ENCODE measurements around the gene LHX4.
A peak's percentile ranks its signal among the peaks of the same experiment; 100 is the strongest.

The LHX4 gene

DNA sequence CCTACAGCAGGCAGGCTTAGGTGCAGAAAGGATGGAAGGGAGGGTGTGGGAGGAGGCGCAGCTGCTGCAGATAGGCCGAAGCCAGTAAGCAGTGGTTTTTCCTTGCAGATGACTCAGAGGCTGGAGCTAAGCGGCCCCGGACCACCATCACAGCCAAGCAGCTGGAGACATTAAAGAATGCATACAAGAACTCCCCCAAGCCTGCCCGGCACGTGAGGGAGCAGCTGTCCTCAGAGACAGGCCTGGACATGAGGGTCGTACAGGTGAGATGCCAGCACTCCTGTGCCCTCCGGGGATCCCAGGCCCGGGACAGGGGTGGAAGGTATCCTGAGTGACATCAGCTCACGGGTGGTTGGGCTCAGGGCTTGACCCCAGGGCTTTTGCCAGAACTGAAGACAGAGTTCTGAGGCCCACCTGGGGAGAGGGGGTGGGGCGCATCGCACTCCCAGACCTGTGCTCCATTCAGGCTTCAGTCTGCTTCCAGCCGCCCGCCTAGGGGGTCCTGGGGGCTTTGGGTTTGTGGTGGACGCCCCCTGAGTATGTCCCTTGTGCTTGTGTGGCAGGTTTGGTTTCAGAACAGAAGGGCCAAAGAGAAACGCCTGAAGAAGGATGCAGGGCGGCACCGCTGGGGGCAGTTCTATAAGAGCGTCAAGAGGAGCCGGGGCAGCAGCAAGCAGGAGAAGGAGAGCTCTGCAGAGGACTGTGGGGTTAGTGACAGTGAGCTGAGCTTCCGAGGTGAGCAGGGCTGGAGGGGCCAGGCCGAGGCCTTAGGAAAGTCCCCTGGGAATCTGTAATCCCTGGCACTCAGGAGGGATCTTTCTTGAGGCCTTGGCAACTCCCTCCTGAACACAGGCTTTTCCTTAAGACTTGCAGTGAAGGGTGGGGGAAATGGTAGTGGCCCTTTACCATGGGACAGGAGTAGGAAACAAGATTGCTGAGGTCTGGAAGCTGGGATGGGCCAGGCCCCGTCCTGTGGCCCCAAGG lies 41.5 kb downstream of the LHX4 start:
- DNase-seq (ENCODE audit: low spot score), result no peak

DNA sequence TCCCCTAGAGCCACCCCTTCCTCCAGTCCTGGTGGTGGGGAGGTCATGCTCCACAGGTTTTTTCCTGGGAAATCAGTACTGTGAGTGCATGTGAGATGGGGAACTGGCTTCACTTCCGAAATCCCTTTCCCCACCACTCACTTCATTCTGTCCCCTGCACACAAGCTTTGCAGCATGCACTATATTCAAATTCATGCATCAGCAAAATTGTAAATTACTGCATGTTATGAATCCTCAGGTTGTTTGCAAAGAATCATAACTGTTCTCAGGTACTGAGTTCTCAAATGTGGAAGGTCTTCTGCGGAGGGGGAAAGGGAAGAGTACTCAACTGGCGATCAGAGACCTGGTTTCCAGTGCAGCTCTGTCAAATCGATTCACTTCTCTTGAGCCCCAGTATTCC lies 42.3 kb downstream of the LHX4 start:
- no peak for DNase-seq (ENCODE audit: low spot score)

DNA sequence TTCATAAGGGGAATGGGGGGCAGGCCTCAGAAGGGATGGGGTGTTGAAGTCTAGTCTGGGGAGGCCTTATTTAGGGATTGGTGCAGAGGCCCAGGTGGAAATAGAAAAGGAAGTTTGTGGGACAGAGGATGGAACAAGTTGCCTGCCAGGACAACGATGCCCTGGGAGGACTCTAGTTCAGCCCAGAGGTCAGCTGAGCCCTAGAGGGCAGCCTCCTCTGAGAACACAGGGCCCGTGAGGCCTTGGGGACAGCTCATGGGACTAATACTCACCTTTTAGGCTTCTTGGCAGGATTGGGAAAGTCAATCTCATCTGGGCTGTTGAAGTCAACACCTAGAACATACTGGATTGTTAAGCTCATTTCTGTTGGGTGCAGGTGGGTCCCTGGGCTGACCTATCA lies 43.0 kb downstream of the LHX4 start:
- DNase-seq (ENCODE audit: low spot score), result no peak

DNA sequence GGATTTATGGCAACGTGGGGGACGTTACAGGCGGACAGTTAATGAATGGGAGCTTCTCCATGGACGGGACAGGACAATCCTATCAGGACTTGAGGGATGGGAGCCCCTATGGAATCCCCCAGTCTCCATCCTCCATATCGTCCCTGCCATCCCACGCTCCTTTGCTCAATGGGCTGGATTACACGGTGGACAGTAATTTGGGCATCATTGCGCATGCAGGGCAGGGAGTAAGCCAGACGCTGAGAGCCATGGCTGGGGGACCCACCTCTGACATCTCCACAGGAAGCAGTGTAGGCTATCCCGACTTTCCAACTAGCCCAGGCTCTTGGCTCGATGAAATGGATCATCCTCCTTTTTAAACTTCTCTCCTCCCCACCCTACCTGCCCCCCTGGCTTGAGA lies 44.2 kb downstream of the LHX4 start:
- no peak for DNase-seq (ENCODE audit: low spot score)

DNA sequence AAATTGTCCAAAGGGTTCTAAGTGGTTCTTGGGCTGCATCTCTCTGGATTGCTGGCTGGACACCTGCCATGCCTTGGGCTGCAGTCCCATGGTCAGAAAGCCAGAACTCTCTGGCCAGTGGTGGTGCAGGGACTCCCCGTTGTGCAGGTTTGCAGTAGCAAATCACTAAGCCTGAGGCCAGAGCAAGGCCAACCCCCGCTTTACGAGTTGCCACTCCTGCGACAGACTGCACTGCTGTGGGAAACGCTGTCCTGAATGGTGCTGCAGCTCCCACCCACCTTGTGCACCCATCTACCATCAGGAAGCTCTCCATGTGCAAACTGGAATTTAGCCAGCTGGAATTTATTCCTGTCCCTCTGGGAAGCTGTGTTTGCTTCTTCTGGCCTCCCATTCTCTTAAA lies 45.7 kb downstream of the LHX4 start:
- DNase-seq (ENCODE audit: low spot score), result no peak

DNA sequence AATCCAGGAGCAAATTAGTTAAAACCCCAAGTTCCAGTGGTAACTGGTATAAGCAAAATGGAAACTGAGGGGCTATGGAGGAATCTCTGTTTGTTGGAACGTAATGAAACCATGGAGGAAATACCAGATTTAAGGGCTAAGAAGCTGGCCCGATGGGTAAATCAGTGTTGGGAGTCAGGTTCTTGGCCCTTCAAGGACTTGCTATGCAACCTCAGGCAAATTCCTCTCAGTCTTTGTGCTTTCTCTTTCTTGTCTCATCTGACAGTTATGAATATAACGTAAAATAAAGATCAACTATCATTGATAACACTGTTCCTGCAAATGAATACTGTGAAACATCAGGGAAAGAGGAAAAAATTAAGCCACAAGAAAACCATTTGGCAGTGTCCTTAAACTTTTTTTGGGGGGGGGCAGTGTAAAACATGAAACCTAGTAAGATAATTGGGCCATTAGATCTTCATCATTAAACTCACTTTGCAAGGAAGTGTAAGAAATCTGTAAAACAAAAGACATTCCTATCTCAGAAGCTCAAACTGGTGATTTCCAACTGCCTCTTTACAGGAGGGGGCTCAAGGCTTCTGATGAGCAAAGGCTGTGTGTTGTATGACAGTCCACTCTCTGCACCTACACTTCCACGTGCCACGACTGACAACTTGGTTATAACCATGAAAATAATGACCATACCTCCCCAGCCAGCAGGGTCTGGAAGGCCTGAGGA lies 47.6 kb downstream of the LHX4 start:
- no peak for DNase-seq (ENCODE audit: low spot score)

DNA sequence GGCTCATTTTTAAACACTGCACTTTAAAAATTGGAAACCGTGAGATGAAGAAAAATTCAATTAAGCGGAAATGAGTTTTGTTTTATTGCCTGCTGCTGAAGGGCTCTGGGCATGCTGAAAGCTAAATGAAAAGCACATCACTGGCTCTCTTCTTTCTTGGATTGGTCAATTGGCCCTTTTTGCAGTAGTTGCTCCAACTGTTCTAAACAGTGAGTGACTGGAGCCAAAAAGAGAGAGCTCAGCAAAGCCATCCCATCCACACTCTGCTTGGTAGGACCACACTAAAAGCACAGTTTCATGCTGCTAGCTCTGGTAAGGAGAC lies 48.1 kb downstream of the LHX4 start:
- DNase-seq (ENCODE audit: low spot score), result no peak

DNA sequence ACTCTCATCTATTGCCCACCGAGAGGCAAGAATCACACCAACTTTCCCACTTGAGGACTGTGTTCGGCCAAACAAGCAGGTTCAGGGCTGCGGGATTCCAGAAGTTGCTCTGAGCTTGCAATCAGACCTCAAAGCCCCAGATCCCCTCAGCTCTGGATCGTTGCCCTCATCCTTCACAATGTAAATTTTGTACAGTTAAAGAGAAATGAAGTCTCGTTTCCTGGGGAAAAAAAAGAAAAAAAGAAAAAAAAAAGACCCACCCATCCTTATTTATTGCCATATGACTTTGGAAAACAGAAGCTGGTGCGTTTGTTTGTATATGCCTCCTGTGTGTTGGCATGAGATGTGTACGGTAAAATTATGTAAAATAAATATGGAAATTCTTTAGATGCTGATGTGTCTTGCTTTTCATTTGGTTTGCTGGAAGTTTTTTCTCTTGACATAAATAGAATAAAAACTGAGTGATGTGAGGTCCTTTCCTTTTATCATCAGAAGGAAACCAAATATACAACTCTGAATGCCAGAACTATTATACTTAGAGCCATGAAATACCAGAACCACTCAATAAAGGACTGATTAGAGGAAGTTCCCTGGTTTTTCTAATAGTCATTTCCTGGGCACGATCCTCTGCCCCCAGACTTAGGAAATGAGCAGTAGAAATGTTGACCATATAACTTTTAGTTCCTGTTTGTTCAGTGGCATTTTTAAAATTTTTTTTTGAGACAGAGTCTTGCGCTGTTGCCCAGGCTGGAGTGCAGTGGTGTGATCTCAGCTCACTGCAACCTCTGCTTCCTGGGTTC lies 48.7 kb downstream of the LHX4 start:
- peak; percentile 55 for DNase-seq (ENCODE audit: low spot score)

DNA sequence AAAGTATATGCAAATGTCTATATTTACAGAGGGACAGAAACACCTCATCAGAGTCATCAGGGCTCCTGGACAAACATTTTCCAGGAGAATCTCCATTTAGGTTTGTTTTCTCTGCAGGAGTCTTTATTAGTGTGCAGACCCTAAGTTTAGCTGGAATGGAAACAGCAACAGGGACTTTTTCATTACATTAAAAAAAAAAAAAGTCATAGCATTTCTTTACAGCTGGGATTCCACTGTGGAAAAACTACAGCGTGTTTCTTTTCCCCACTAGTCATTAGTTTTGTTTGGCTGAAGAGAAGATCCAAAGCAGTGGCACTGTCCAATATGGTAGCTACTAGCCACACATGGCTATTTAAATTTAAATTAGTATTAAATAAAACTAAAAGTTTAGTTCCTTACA lies 49.6 kb downstream of the LHX4 start:
- no peak for DNase-seq (ENCODE audit: low spot score)

DNA sequence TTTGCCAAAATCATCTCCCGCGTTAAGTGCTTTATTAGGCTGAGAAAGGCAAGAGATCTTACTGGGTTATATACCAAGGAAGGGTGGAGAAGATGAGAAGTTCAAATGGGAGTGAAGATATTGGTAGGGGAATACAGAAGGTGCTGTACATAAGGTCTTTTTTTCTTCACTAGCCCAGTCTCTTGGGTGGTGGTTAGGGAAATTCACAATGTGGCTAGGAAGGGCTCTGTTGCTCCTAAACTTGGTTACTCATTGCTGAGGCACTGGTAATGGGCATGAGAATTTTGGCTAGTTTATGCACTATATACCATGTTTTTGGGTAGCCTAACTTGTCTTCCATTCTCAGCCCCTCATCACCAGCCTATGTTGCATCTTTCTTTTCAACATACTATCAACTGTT lies 50.6 kb downstream of the LHX4 start:
- no peak for DNase-seq (ENCODE audit: low spot score)

DNA sequence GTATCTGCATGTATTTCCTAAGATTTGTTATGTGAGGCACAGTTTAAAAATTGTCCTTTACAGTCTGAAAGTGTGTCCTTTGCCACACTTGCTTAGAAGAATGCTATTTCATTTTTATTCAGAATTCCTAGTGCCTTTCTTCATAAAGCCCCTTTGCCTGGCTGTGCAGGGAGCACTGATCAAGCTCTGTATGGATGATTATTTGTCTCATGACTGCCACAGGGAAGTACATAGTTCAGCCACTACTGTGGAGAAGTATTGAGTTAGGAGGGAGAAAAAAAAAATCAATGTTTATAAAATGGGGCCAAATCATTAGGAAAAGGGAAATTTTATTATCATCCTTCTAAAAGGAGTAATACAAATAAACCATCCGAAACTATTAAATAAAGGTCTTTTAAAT lies 51.4 kb downstream of the LHX4 start:
- DNase-seq (ENCODE audit: low spot score), result no peak

DNA sequence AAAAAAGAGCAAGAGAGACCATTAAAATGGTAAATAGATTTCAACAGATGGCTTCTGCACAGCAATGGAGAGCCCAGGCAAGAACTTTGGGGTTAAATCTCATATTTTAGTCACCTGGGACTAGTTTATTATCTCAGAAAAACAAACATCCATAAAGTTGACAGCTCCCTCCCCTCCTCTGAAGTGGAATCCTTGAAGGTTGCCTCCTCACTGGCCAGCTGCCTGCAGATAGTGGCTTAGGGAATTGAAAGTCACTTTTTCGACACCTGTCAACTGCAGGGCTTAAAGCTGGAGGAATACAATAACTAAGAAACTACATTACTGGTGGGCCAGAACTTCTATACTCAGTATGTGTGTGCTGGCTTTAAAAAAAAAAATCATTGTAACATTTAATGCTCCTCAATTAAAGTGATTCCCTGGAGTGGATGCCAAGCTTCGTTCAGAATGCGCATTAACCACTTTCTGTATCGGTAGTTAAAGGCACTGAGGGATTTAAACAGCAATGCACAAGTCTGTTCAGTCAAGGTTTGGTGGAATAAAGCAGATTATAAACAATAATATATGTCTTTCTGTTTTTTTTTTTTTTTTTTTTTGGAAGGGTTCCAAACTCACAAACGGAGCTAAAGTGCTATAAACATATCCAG lies 52.5 kb downstream of the LHX4 start:
- no peak for DNase-seq (ENCODE audit: low spot score)

DNA sequence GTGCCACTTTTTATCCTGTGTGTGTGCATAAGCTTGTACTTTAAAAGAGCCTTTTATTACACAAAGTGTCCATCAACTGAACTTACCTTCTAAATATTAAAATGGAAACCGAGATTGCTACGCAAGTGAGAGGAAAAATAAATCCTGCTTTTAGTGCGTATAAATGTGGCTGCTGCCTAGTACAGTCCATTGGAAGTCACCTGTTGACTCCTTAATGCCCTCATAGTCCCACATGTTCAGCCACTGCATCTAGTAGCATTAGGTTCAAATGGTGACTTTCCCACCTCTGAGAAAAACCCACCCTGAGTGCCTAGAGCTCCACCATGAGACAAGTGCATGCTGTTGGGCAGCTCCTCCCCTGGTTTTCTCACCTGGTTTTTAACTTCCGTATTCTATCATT lies 53.0 kb downstream of the LHX4 start:
- no peak for DNase-seq (ENCODE audit: low spot score)

DNA sequence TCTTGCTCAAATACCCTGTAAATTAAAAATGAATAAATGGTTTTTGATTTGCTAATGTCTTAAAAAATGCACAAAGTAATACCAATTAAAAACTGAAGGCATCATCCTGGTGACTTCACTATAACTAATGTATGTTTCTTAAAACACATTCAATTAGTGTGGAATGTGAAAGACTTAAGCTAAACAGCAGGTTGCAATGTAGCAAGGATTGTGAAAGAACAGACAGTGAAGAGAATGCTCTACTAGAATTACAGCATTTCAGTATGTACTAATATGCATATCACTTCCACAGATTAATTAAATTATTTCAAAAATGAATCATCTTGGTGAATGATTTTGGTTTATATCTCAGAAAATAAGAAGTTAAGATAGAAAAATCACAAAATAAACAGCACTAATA lies 56.4 kb downstream of the LHX4 start:
- DNase-seq (ENCODE audit: low spot score), result no peak

DNA sequence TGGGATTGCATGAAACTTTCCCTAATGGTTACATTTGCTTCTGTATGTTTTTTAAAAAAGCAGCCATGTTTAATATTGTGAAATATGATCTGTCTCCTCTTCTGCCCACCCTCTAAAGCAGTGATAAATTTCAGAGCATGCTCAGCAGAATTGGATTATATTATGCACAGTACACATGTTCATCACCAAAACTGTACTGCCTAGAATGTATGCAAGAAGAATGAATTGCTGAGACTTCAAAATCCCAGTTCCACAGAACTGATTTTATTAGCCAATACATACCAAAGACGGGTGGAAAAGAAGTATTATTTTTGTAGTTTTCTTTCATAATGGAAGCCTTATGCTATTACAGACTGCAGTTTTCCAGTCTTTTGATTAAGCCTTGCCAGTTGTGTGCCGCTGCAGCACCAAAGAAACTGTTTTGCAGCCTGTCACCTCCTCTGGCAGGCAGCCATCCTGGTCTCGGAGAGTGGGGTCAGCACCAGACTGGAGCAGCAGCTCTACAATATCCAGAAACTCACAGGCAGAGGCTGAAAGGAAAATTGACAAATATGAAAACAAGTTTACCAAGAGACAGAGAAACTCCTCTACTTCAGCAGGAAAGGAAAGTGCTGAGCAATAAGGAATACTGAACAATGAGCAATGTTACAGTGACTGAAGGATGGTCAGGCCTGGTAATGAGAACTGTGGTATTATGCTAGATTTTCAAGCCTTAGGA lies 58.1 kb downstream of the LHX4 start:
- DNase-seq (ENCODE audit: low spot score), result no peak

DNA sequence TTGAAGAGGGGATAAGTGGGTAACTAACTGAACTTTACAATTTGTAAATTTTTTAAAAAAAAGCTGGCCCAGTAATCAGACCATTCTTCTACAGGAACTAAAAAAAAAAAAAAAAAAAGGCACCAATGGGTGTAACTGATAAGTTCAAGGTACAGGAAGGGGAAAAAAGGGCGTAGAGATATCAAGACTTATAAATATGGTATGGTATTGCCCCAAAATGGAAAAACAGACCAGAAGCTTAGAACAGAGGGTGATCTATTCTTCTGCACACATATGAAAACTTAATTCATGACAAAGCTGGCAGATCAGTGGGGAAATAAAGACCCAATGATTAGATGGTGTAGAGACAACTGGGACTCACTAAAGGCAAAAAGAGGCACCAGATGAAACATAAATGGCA lies 58.9 kb downstream of the LHX4 start:
- no peak for DNase-seq (ENCODE audit: low spot score)

DNA sequence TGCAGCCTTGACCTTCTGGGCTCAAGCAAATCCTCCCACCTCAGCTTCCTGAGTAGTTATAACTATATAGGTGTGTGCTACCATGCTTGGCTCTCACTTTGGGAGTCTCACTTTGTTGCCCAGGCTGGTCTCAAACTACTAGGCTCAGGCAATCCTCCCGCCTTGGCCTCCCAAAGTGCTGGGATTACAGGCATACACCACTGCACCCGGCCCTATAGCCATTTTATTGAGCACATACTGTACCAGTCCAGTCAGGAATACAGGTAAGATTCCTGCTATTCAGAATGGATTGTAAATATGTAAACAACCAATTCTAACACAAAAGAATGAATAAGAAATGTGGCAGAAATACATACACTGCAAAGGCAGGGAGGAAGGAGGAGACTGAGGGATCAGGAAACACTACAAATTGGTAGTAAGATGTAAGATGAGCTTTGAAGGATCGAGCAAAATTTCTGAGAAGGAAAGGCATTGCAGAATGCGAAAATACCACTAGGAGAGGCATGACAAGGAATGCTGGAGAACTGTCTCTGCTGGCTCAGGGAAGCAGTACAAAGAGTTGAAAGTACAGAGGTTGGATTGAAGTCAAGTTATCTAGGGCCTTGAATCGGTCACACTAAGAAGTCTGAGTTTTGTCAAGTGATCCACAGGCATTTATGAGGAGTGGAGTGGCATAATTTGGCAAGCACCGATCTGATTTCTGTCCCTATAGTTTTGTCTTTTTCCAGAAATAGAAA lies 60.4 kb downstream of the LHX4 start:
- DNase-seq (ENCODE audit: low spot score), result no peak

DNA sequence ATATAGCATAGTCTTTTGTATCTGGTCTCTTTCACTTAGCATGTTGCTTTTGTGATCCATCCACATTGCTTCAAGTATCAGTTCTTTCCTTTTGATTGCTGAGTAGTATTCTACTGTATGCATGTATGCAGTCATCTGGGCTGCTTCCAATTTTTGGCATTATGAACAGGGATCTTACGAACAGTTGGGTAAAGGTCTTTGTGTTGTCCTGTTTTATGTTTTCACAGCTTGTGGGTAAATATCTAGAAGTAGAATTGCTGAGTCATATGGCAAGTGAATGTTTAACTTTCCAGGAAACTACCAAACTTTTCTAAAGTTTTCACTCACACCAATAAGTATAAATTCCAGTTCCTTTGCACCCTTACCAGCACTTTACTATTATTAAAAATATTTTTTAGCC lies 60.9 kb downstream of the LHX4 start:
- no peak for DNase-seq (ENCODE audit: low spot score)

DNA sequence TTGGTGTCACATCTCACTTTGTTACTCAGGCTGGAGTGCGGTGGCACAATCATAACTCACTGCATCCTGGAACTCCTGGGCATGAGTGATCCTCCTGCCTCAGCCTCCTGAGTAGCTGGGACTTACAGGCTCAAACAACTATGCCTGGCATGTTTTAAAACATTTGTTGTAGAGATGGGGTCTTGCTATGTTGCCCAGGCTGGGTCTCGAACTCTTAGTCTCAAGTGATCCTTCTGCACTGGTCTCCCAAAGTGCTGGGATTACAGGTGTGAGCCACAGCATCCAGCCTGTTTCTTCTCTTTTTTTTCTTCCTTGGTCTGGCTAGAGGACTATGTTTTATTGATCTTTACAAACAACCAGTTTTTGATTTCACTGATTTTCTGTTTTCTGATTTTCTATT lies 64.6 kb downstream of the LHX4 start:
- DNase-seq (ENCODE audit: low spot score), result no peak

DNA sequence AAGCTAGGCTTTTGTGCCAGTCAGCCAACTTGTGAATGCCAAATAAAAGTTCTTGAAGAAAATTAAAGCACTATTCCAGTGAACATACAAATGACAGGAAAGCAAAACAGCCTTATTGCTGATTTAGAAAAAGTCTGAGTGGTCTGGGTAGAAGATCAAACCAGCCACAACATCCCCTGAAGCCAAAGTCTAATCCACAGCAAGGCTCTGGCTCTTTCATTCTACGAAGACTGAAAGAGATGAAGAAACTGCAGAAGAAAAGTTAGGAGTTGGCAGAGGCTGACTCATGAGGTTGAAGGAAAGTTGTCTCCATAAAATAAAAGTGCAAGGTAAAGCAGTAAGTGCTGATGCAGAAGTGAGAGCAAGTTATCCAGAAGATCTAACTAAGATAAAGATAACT lies 65.9 kb downstream of the LHX4 start:
- no peak for DNase-seq (ENCODE audit: low spot score)
